OCI-LY7 (cell line): Measurements from ENCODE around the gene AFF3. TPM values are rescaled to one million over a fixed set of nuclear protein-coding genes. Genes with fewer than 3 reads are reported as not detected.

Experiments used
- BruUV-seq: library from RNA; stranded (reverse); fragments of 400-500 nt; replicated peaks from 2 replicates; lab custom pipeline; 2021; lab: Mats Ljungman, UMichigan
- CTCF ChIA-PET: fragments of 300-600 bp; sonication (Branson Sonifier 250); formaldehyde crosslinking; loops from one replicate; lab custom pipeline; 2022; ENCODE audit warnings: antibody characterized with exemption; ENCODE audit not compliant: unreplicated experiment; lab: Charles Lee
- POLR2A ChIA-PET: fragments of 300-600 bp; sonication (Branson Sonifier 250); formaldehyde crosslinking; loops from one replicate; lab custom pipeline; 2022; ENCODE audit warnings: antibody characterized with exemption; lab: Charles Lee
- DNase-seq: peaks from one replicate; pipeline ENCODE4 v3.0.0-alpha.2; 2015; ENCODE audit warnings: low spot score
- H2AFZ ChIP-seq: fragments of 200-600 bp; sonication (generic), shearing (Covaris generic); 2 replicates; pipeline ENCODE4 v1.6.1; 2014; ENCODE audit warnings: mild to moderate bottlenecking, antibody characterized with exemption, low read length, moderate library complexity
- H3K27ac ChIP-seq: fragments of 200-600 bp; sonication (generic); 2 replicates; pipeline ENCODE4 v1.5.1; 2014; ENCODE audit warnings: mixed run types, low read depth, mild to moderate bottlenecking, moderate library complexity, low read length, inconsistent platforms; ENCODE audit not compliant: poor library complexity, severe bottlenecking
- H3K36me3 ChIP-seq: fragments of 200-600 bp; sonication (generic); 2 replicates; pipeline ENCODE4 v1.6.1; 2014; ENCODE audit warnings: mild to moderate bottlenecking, antibody characterized with exemption, low read length, moderate library complexity, mixed read lengths; ENCODE audit not compliant: insufficient read depth
- H3K4me1 ChIP-seq: fragments of 200-600 bp; sonication (generic); 2 replicates; pipeline ENCODE4 v1.5.1; 2014; ENCODE audit warnings: mild to moderate bottlenecking, low read length; ENCODE audit not compliant: insufficient read depth, poor library complexity, severe bottlenecking
- H3K4me2 ChIP-seq: fragments of 200-600 bp; sonication (generic); 2 replicates; pipeline ENCODE4 v1.6.1; 2014; ENCODE audit warnings: mild to moderate bottlenecking, low read length
- H3K4me3 ChIP-seq: fragments of 200-600 bp; sonication (generic); 2 replicates; pipeline ENCODE4 v1.5.1; 2014; ENCODE audit warnings: mild to moderate bottlenecking, low read depth, low read length; ENCODE audit not compliant: poor library complexity, severe bottlenecking
- H3K79me2 ChIP-seq: fragments of 200-600 bp; sonication (generic); 2 replicates; pipeline ENCODE4 v1.6.1; 2016; ENCODE audit warnings: low read depth, mild to moderate bottlenecking, low read length, moderate library complexity, mixed read lengths; ENCODE audit not compliant: insufficient read depth
- H3K9me2 ChIP-seq: fragments of 200-600 bp; sonication (generic); 2 replicates; pipeline ENCODE4 v1.6.1; 2016; ENCODE audit warnings: mild to moderate bottlenecking, low read length, mixed read lengths; ENCODE audit not compliant: insufficient read depth
- H3K9me3 ChIP-seq: fragments of 200-600 bp; sonication (generic); 2 replicates; pipeline ENCODE4 v1.6.1; 2014; ENCODE audit warnings: mild to moderate bottlenecking, mixed run types, low read length, mixed read lengths
- H4K20me1 ChIP-seq: fragments of 200-600 bp; sonication (generic); 2 replicates; pipeline ENCODE4 v1.6.1; 2014; ENCODE audit warnings: mild to moderate bottlenecking, antibody characterized with exemption, low read length, moderate library complexity, mixed read lengths; ENCODE audit not compliant: insufficient read depth
- CTCF ChIP-seq: fragments of 200-600 bp; sonication (generic); conservative IDR thresholded peaks from 2 replicates; pipeline ENCODE4 v1.5.1; 2014; ENCODE audit warnings: mild to moderate bottlenecking, antibody characterized with exemption, low read length, moderate library complexity, mixed read lengths
- EZH2phosphoT487 ChIP-seq: fragments of 200-600 bp; sonication (generic); IDR thresholded peaks from 2 replicates; pipeline ENCODE4 v1.6.1; 2018; ENCODE audit warnings: low read depth, borderline replicate concordance, mild to moderate bottlenecking, mixed run types, antibody characterized with exemption, low read length, moderate library complexity, mixed read lengths
- intact Hi-C: fragments of 100-400 bp; cut with micrococcal nuclease; formaldehyde crosslinking; loops from one replicate; pipeline ENCODE4 v1.10.0; 2022; ENCODE audit not compliant: unreplicated experiment
- total RNA-seq, 2 experiments: library from RNA; depleted of rRNA in 1 of 2; stranded (reverse); fragments of >200 nt in 1 of 2; shearing (Covaris generic) in 1 of 2; gene quantifications; 2 replicates each; pipeline ENCODE4 v1.2.3, GENCODE V29; 2014 to 2022

Gene AFF3
- total RNA-seq, 2 experiments from 2014 or later = 131 to 133 TPM

- Histone ChIP-seq H3K9me2 (no peaks in the 10 kb centered on the region), H4K20me1 (no peaks in the 10 kb centered on the region), H3K4me2 (no peak overlapping the region), H3K4me3 (no peak overlapping the region), H3K9me3 (no peaks in the 10 kb centered on the region), H2AFZ (no peak overlapping the region), H3K36me3 (no peaks in the 10 kb centered on the region), H3K27ac (no peak overlapping the region), H3K4me1 (no peaks in the 10 kb centered on the region), H3K79me2 (no peaks in the 10 kb centered on the region)
- POLR2A ChIA-PET = no interaction called here
- CTCF ChIA-PET = no interaction called here
- intact Hi-C loops = loop anchor here (5.0 kb wide), 1 partner anchor 34 kb away; no protein-coding TSS in a partner anchor
- TF ChIP-seq CTCF (no peak), EZH2phosphoT487 (no peak)
- BruUV-seq = no TSS peak
- no peak for DNase-seq
These were observed 45.9 kb upstream of the AFF3 start for GRCh38 chr2:100188326-100188725.

GRCh38 chr2:100186126-100186525 is 43.7 kb upstream of the AFF3 start:
- no TSS peak for BruUV-seq
- CTCF ChIA-PET = no interaction called here

More at GRCh38 chr2:100186126-100186525, 43.7 kb upstream of the AFF3 start:
- Histone ChIP-seq H3K9me2 (no peaks in the 10 kb centered on the region), H3K79me2 (no peaks in the 10 kb centered on the region), H2AFZ (no peak overlapping the region), H3K4me2 (no peak overlapping the region), H3K9me3 (no peaks in the 10 kb centered on the region), H3K36me3 (no peaks in the 10 kb centered on the region), H3K4me3 (no peak overlapping the region), H3K4me1 (no peaks in the 10 kb centered on the region), H3K27ac (no peak overlapping the region), H4K20me1 (no peaks in the 10 kb centered on the region)
- no peak for TF ChIP-seq CTCF
- no peak for TF ChIP-seq EZH2phosphoT487
- intact Hi-C loops = loop anchor here (5.0 kb wide), 1 partner anchor 36 kb away; no protein-coding TSS in a partner anchor
- no peak for DNase-seq
- POLR2A ChIA-PET = no interaction called here
